ENCODE measurements around the gene PDE10A.

DNA sequence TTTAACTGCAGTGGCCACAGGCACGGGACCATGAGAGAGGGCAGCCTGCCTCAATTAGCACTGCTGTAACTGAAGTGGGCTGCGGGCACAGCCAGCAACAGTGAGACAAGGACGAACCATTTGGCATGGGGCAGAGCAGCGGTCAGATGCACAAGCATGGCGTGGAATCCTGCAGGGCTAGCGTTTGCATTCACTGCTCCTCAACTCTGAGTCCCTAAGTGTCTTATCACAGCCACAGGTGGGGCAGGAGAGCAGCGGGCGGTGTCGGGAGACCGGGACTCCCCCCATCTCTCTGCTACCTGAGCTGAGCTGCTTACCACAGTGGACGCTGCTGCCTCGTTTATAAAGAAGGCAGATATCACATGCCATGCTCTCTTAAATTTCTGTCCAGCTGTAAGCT, 31.3 kb upstream of the PDE10A start:
- TF ChIP-seq, protein P1, sequence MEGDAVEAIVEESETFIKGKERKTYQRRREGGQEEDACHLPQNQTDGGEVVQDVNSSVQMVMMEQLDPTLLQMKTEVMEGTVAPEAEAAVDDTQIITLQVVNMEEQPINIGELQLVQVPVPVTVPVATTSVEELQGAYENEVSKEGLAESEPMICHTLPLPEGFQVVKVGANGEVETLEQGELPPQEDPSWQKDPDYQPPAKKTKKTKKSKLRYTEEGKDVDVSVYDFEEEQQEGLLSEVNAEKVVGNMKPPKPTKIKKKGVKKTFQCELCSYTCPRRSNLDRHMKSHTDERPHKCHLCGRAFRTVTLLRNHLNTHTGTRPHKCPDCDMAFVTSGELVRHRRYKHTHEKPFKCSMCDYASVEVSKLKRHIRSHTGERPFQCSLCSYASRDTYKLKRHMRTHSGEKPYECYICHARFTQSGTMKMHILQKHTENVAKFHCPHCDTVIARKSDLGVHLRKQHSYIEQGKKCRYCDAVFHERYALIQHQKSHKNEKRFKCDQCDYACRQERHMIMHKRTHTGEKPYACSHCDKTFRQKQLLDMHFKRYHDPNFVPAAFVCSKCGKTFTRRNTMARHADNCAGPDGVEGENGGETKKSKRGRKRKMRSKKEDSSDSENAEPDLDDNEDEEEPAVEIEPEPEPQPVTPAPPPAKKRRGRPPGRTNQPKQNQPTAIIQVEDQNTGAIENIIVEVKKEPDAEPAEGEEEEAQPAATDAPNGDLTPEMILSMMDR (IDR thresholded peaks at IDR 0.05), result no peak
- TF ChIP-seq POLR2A (IDR thresholded peaks at IDR 0.05), result no peak

Data from suprapubic skin (tissue), 3 donors.